PC-9 (cell line): ENCODE measurements around the gene COL4A4. TPM values are rescaled to one million over a fixed set of nuclear protein-coding genes. Genes with fewer than 3 reads are reported as not detected.

Experiments
- Bru-seq: library from RNA; stranded (reverse); fragments of 400-500 nt; gene quantifications from one replicate; lab custom pipeline; 2021; lab: Mats Ljungman, UMichigan
- BruChase-seq, 2 experiments: library from RNA; stranded (reverse); fragments of 400-500 nt; gene quantifications; one replicate each; lab custom pipeline; 2021; lab: Mats Ljungman, UMichigan
- BruUV-seq: library from RNA; stranded (reverse); fragments of 400-500 nt; replicated peaks from 2 replicates; lab custom pipeline; 2021; lab: Mats Ljungman, UMichigan
- CTCF ChIA-PET: fragments of 300-600 bp; sonication (Branson Sonifier 250); formaldehyde crosslinking; loops from one replicate; lab custom pipeline; 2022; ENCODE audit warnings: antibody characterized with exemption; lab: Charles Lee
- POLR2A ChIA-PET: fragments of 300-600 bp; sonication (Branson Sonifier 250); formaldehyde crosslinking; loops from one replicate; lab custom pipeline; 2022; ENCODE audit warnings: antibody characterized with exemption; ENCODE audit not compliant: unreplicated experiment; lab: Charles Lee
- DNase-seq, 2 experiments: peaks; one replicate each; pipeline versions ENCODE4 v3.0.0 to v3.0.0-alpha.2; 2015 to 2022; ENCODE audit warnings: mixed read lengths in 1 of 2
- H2AFZ ChIP-seq: fragments of 200-600 bp; sonication (generic); 2 replicates; pipeline ENCODE4 v1.8.1; 2017; ENCODE audit warnings: antibody characterized with exemption
- H3F3A ChIP-seq: fragments of 200-600 bp; sonication (generic); 2 replicates; pipeline ENCODE4 v1.8.1; 2017; ENCODE audit warnings: antibody characterized with exemption, mild to moderate bottlenecking, low read depth; ENCODE audit not compliant: insufficient read depth
- H3K27ac ChIP-seq: fragments of 200-600 bp; sonication (generic); 2 replicates; pipeline ENCODE4 v1.6.1; 2016; ENCODE audit warnings: mixed run types
- H3K27me3 ChIP-seq: fragments of 200-600 bp; sonication (generic); 2 replicates; pipeline ENCODE4 v1.6.1; 2016; ENCODE audit warnings: low read depth, mixed run types; ENCODE audit not compliant: insufficient read depth
- H3K36me3 ChIP-seq: fragments of 200-600 bp; sonication (generic); 2 replicates; pipeline ENCODE4 v1.6.1; 2016; ENCODE audit warnings: low read depth, mixed run types
- H3K4me1 ChIP-seq: fragments of 200-600 bp; sonication (generic); replicated peaks from 2 replicates; pipeline ENCODE4 v1.6.1; 2016; ENCODE audit warnings: mixed run types; ENCODE audit not compliant: insufficient read depth
- H3K4me2 ChIP-seq: fragments of 200-600 bp; sonication (generic); 2 replicates; pipeline ENCODE4 v1.6.1; 2017; ENCODE audit warnings: mixed run types
- H3K4me3 ChIP-seq: fragments of 200-600 bp; sonication (generic); 2 replicates; pipeline ENCODE4 v1.6.1; 2016; ENCODE audit warnings: mixed run types
- H3K79me2 ChIP-seq: fragments of 200-600 bp; sonication (generic); 2 replicates; pipeline ENCODE4 v1.6.1; 2017; ENCODE audit warnings: low read depth, mixed run types
- H3K9me2 ChIP-seq: fragments of 200-600 bp; sonication (generic); 2 replicates; pipeline ENCODE4 v1.8.1; 2017; ENCODE audit warnings: mild to moderate bottlenecking; ENCODE audit not compliant: insufficient read depth
- H3K9me3 ChIP-seq: fragments of 200-600 bp; sonication (generic); 2 replicates; pipeline ENCODE4 v1.8.1; 2016; ENCODE audit warnings: low read depth; ENCODE audit not compliant: insufficient read depth
- H4K20me1 ChIP-seq: fragments of 200-600 bp; sonication (generic); 2 replicates; pipeline ENCODE4 v1.8.1; 2017; ENCODE audit not compliant: insufficient read depth
- EZH2 ChIP-seq: fragments of 200-600 bp; sonication (generic); IDR thresholded peaks from 2 replicates; pipeline ENCODE4 v1.8.0; 2017; ENCODE audit warnings: antibody characterized with exemption, low read depth
- intact Hi-C: fragments of 100-400 bp; cut with micrococcal nuclease; formaldehyde crosslinking; loops from one replicate; pipeline ENCODE4 v1.10.0; 2022; ENCODE audit not compliant: unreplicated experiment
- long read RNA-seq: library from polyadenylated mRNA; stranded (forward); transcript quantifications from one replicate; pipeline ENCODE4 v2.0.0, GENCODE V29; 2022
- total RNA-seq: library from RNA; stranded (reverse); gene quantifications from 2 replicates; pipeline ENCODE4 v1.2.3, GENCODE V29; 2021
- TF ChIP-seq, protein P1 (sequence below): fragments of 200-600 bp; sonication (generic); conservative IDR thresholded peaks from 2 replicates; pipeline ENCODE4 v1.6.1; 2017; ENCODE audit warnings: mixed run types, antibody characterized with exemption, mild to moderate bottlenecking, moderate library complexity

The COL4A4 gene
- total RNA-seq (5.6 and 6.0 TPM in 2 replicates), Bru-seq, nascent RNA (percentile 47 among the genes with signal in this experiment), BruChase-seq, experiment 1, labeled RNA remaining after a 2-hour chase (percentile 54 among the genes with signal in this experiment), BruChase-seq, experiment 2, labeled RNA remaining after a 6-hour chase (percentile 42 among the genes with signal in this experiment)
- long read RNA-seq, partial matches to known transcripts = 1 of 4 reads
- long read RNA-seq, other reads (novel, unspliced or antisense) = 3 of 4 reads

DNA sequence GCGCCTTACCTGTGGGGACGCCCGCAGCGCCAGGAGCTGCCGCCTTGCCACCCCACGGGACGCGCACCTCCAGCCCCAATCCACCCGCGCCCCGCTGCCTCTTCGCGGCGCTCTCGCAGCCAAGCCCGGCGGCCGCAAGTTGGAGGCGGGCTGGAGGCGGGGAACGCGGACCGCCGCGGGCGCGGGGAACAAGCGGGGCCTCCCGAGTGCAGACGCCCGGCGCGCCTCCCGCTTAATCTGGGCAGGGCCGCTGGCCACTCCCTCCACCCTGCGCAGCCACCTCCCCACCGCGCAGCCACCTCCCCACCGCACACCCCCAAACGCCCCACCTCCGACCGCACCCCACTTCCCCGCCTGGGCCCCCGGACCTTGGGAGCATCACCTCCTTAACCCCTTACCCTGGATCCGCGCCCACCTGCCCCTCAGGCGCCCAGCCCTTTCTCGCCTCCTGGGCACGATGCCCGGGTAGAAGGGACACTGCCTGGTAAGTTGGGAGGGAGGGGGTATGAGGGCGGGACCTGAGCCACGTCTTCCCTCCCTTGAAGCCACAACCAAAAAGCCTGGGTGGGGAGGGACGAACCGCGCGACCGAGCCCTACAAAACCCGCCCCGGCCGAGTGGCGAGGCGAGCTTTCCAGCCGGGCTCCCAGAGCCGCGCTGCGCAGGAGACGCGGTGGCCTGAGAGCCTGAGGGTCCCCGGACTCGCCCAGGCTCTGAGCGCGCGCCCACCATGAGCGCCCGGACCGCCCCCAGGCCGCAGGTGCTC lies at the start of gene COL4A4, which contains the start of gene COL4A3:
Gene COL4A4, minus strand, starts transcription at position 208 of the 765 bp plus-strand sequence. CDS start 16,722 bp downstream, outside the sequence.
Gene COL4A3, plus strand, starts transcription at position 627 of the 765 bp plus-strand sequence. Its CDS starts 103 bp downstream, at position 730.
- CTCF ChIA-PET = interaction anchor here (0.9 kb wide), 1 partner anchor 74 kb away, joined by 3 read pairs; no protein-coding TSS in a partner anchor

DNA sequence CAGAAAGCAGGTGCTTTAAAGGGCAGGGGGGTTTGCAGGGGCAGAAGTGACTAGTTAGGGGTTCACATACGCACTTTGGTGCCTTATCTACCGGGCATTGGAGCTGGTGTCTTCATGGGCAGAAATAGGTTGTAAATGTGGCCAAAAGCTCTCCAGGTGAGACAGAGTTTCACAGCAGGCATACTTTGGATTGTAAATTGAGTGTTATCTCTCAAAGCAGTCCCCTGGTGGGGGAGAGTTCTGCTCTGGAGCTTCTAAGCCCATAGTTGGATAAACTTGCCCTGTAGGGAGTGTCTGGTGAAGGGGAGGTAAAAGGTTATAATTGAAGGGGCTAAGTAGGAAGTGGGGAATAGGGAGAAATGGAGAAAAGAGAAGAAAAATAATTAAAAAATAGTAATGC lies 43.6 kb upstream of the COL4A4 start:
- no peak for TF ChIP-seq EZH2
- TF ChIP-seq, protein P1, sequence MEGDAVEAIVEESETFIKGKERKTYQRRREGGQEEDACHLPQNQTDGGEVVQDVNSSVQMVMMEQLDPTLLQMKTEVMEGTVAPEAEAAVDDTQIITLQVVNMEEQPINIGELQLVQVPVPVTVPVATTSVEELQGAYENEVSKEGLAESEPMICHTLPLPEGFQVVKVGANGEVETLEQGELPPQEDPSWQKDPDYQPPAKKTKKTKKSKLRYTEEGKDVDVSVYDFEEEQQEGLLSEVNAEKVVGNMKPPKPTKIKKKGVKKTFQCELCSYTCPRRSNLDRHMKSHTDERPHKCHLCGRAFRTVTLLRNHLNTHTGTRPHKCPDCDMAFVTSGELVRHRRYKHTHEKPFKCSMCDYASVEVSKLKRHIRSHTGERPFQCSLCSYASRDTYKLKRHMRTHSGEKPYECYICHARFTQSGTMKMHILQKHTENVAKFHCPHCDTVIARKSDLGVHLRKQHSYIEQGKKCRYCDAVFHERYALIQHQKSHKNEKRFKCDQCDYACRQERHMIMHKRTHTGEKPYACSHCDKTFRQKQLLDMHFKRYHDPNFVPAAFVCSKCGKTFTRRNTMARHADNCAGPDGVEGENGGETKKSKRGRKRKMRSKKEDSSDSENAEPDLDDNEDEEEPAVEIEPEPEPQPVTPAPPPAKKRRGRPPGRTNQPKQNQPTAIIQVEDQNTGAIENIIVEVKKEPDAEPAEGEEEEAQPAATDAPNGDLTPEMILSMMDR = no peak
- Histone ChIP-seq H3K4me1 (no peaks in the 10 kb centered on the region), H3F3A (peaks cover 4% of the 10 kb centered on the region; the same call in 1 of the 2 replicates), H3K27me3 (no peaks in the 10 kb centered on the region), H3K4me2 (no peak overlapping the region), H3K27ac (no peak overlapping the region), H3K36me3 (no peaks in the 10 kb centered on the region), H3K9me2 (no peaks in the 10 kb centered on the region), H3K4me3 (no peak overlapping the region), H2AFZ (no peak overlapping the region), H4K20me1 (no peaks in the 10 kb centered on the region), H3K9me3 (no peaks in the 10 kb centered on the region), H3K79me2 (no peaks in the 10 kb centered on the region)
- intact Hi-C loops = no loop called here
- no peak for DNase-seq
- no TSS peak for BruUV-seq
- CTCF ChIA-PET = no interaction called here
- POLR2A ChIA-PET = no interaction called here

More for the DNA sequence above, at the start of gene COL4A4, which contains the start of gene COL4A3:
- Histone ChIP-seq H3K4me1 (peaks cover 9% of the 10 kb centered on the region; the same call in 1 of the 2 replicates), H2AFZ (peak within 1 kb of the TSS; percentile 90), H3K4me2 (peak within 1 kb of the TSS; percentile 94), H3F3A (0 out of 2 replicates have a peak, but pooled peaks cover 6% of the 10 kb centered on the region), H4K20me1 (no peaks in the 10 kb centered on the region), H3K36me3 (no peaks in the 10 kb centered on the region), H3K9me3 (no peaks in the 10 kb centered on the region), H3K79me2 (no peaks in the 10 kb centered on the region), H3K4me3 (peak within 1 kb of the TSS; percentile 75), H3K27ac (no peak within 1 kb of the TSS), H3K27me3 (no peaks in the 10 kb centered on the region), H3K9me2 (no peaks in the 10 kb centered on the region)
- peak in 1 of 2 experiments; percentile 64 for DNase-seq
- intact Hi-C loops = loop anchor here (2.0 to 5.0 kb wide), 2 partner anchors 48 to 75 kb away; no protein-coding TSS in a partner anchor
- TF ChIP-seq, protein P1 = no peak
- TF ChIP-seq EZH2 = no peak
- POLR2A ChIA-PET = no interaction called here
- no TSS peak for BruUV-seq

DNA sequence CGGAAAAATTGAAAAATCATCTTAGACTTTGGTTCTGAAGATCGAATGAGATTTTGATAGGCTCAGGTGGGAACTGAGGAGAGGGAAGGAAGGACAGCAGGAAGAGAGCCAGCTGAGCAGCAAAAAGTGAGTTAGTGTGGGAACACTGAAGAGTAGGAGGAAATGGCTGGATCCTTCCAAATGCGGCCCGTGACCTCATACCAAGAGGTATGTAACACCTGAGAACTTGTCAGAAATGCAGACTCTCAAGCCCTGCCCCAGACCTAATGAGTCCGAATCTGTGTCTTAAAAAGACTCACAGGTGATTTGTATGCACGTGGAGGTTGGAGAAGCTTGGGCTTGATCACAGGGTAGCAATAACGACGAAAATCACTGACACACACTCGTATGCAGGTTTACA lies 42.4 kb upstream of the COL4A4 start:
- Histone ChIP-seq H2AFZ (no peak overlapping the region), H3K4me3 (no peak overlapping the region), H3K9me2 (no peaks in the 10 kb centered on the region), H3K9me3 (no peaks in the 10 kb centered on the region), H3F3A (peaks cover 4% of the 10 kb centered on the region; the same call in 1 of the 2 replicates), H3K4me1 (no peaks in the 10 kb centered on the region), H3K4me2 (no peak overlapping the region), H3K79me2 (no peaks in the 10 kb centered on the region), H3K27me3 (no peaks in the 10 kb centered on the region), H3K36me3 (no peaks in the 10 kb centered on the region), H4K20me1 (no peaks in the 10 kb centered on the region), H3K27ac (no peak overlapping the region)
- BruUV-seq = no TSS peak
- DNase-seq = no peak
- intact Hi-C loops = no loop called here
- ChIA-PET POLR2A (no interaction called here), CTCF (no interaction called here)
- TF ChIP-seq, protein P1 = no peak
- TF ChIP-seq EZH2 = no peak
